Endothelial cell (in vitro differentiated cells): ENCODE data around the gene SELP. TPM values are rescaled to one million over a fixed set of nuclear protein-coding genes. Genes with fewer than 3 reads are reported as not detected.

Source experiments
- DNase-seq: peaks from one replicate; pipeline ENCODE4 v3.0.0; 2021; ENCODE audit warnings: low spot score
- H3K27ac Mint-ChIP-seq: one replicate; pipeline ENCODE4 v1.8.0; 2021; ENCODE audit warnings: mixed read lengths, inconsistent platforms; ENCODE audit not compliant: unreplicated experiment
- H3K27me3 Mint-ChIP-seq: one replicate; pipeline ENCODE4 v1.8.0; 2021; ENCODE audit warnings: mild to moderate bottlenecking, moderate library complexity, mixed read lengths, inconsistent platforms; ENCODE audit not compliant: unreplicated experiment
- H3K36me3 Mint-ChIP-seq: one replicate; pipeline ENCODE4 v1.8.0; 2021; ENCODE audit warnings: mild to moderate bottlenecking, low read depth, mixed read lengths, inconsistent platforms; ENCODE audit not compliant: unreplicated experiment
- H3K4me1 Mint-ChIP-seq: one replicate; pipeline ENCODE4 v1.8.0; 2021; ENCODE audit warnings: mild to moderate bottlenecking, mixed read lengths, inconsistent platforms; ENCODE audit not compliant: unreplicated experiment
- H3K4me3 Mint-ChIP-seq: one replicate; pipeline ENCODE4 v1.8.0; 2021; ENCODE audit warnings: mild to moderate bottlenecking, mixed read lengths, inconsistent platforms; ENCODE audit not compliant: unreplicated experiment
- H3K9me3 Mint-ChIP-seq: one replicate; pipeline ENCODE4 v1.8.0; 2021; ENCODE audit warnings: mixed read lengths, inconsistent platforms; ENCODE audit not compliant: unreplicated experiment
- total RNA-seq: library from RNA; stranded (reverse); fragmentation: NEBNext Ultra II Directional; extraction: Animal tissue kit (Norgen Biotek cat#: 25700); gene quantifications from one replicate; pipeline ENCODE4 v1.2.1, GENCODE V29; 2021; ENCODE audit not compliant: unreplicated experiment
- TF ChIP-seq, protein P1 (sequence below): fragments of 200-600 bp; sonication (generic); IDR thresholded peaks from one replicate; pipeline ENCODE4 v1.5.0; 2021; ENCODE audit warnings: antibody characterized with exemption; ENCODE audit not compliant: unreplicated experiment

The SELP gene
- total RNA-seq, 1 donor from 2014 or later = 0.21 TPM

DNA sequence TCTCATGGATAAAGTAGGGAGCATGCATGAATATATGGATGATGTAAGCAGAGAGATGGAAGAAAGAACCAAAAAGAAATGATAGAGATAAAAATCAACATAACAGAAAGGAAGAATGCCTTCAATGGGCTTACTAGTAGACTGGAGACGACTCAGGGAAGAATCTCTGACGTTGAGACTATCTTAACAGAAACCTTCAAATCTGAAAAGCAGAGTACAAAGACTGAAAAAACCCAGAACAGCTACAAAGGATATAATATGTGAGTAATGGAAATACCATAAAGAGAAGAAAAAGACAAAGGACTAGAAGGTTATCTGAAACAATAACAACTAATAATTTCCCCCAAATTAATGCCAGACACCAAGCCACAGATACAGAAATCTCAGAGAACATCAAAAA is 18.3 kb upstream of the SELP start:
- Mint-ChIP-seq H3K9me3 (no peaks in the 10 kb centered on the region), H3K27ac (no peak overlapping the region), H3K36me3 (no peaks in the 10 kb centered on the region), H3K4me1 (peaks cover 7% of the 10 kb centered on the region), H3K4me3 (no peak overlapping the region), H3K27me3 (no peaks in the 10 kb centered on the region)
- TF ChIP-seq, protein P1, sequence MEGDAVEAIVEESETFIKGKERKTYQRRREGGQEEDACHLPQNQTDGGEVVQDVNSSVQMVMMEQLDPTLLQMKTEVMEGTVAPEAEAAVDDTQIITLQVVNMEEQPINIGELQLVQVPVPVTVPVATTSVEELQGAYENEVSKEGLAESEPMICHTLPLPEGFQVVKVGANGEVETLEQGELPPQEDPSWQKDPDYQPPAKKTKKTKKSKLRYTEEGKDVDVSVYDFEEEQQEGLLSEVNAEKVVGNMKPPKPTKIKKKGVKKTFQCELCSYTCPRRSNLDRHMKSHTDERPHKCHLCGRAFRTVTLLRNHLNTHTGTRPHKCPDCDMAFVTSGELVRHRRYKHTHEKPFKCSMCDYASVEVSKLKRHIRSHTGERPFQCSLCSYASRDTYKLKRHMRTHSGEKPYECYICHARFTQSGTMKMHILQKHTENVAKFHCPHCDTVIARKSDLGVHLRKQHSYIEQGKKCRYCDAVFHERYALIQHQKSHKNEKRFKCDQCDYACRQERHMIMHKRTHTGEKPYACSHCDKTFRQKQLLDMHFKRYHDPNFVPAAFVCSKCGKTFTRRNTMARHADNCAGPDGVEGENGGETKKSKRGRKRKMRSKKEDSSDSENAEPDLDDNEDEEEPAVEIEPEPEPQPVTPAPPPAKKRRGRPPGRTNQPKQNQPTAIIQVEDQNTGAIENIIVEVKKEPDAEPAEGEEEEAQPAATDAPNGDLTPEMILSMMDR = no peak
- no peak for DNase-seq

DNA sequence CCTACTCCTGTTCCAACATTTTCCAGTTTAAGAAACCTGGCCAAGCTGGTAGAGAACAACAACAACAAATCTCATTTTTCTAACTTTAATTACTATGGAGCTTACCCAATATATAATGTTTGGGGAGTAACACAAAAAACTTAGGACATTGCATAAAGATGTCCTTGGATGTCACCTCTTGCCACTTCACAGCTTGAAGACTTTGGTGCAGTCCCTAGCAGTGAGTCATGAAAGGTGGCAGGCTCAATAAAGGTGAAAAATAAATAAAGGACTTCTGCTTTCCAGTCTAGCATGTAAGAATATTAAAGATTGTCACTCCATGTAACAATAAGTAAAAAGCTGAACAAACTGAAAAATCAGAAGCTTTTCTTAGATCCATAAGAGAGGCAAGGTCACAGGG is 17.6 kb upstream of the SELP start:
- Mint-ChIP-seq H3K27me3 (no peaks in the 10 kb centered on the region), H3K9me3 (no peaks in the 10 kb centered on the region), H3K4me3 (no peak overlapping the region), H3K27ac (no peak overlapping the region), H3K4me1 (peaks cover 7% of the 10 kb centered on the region), H3K36me3 (no peaks in the 10 kb centered on the region)
- DNase-seq = no peak
- TF ChIP-seq, protein P1 = no peak

GRCh38 chr1:169644297-169644696 is 14.4 kb upstream of the SELP start:
- Mint-ChIP-seq H3K36me3 (no peaks in the 10 kb centered on the region), H3K9me3 (no peaks in the 10 kb centered on the region), H3K4me3 (no peak overlapping the region), H3K27ac (no peak overlapping the region), H3K4me1 (peaks cover 9% of the 10 kb centered on the region), H3K27me3 (no peaks in the 10 kb centered on the region)
- DNase-seq = no peak
- TF ChIP-seq, protein P1 = no peak

GRCh38 chr1:169634877-169635276 is 5.0 kb upstream of the SELP start:
- TF ChIP-seq, protein P1 = no peak
- H3K27me3 Mint-ChIP-seq = peaks cover 5% of the 10 kb centered on the region
- H3K36me3 Mint-ChIP-seq = no peaks in the 10 kb centered on the region
- no peak for DNase-seq
- H3K27ac Mint-ChIP-seq = no peak overlapping the region
- peaks cover 7% of the 10 kb centered on the region for H3K9me3 Mint-ChIP-seq
- H3K4me3 Mint-ChIP-seq = no peak overlapping the region
- H3K4me1 Mint-ChIP-seq = peaks cover 4% of the 10 kb centered on the region

GRCh38 chr1:169634145-169634544 is 4.2 kb upstream of the SELP start:
- H3K9me3 Mint-ChIP-seq = peaks cover 7% of the 10 kb centered on the region
- peaks cover 6% of the 10 kb centered on the region for H3K27me3 Mint-ChIP-seq
- H3K4me1 Mint-ChIP-seq = peaks cover 8% of the 10 kb centered on the region
- no peak overlapping the region for H3K4me3 Mint-ChIP-seq
- no peak overlapping the region for H3K27ac Mint-ChIP-seq
- H3K36me3 Mint-ChIP-seq = no peaks in the 10 kb centered on the region
- TF ChIP-seq, protein P1 = no peak
- no peak for DNase-seq
